Measurements from ENCODE around the gene HNRNPA0.

HNRNPA0 gene

GRCh38 chr5:137796279-137796678 lies 42.1 kb upstream of the HNRNPA0 start:
- H3K27me3 ChIP-seq (ENCODE audit: low read length): no peaks in the 10 kb centered on the region
- no peak overlapping the region for H3K4me2 ChIP-seq (ENCODE audit: low read depth, low read length, poor library complexity, severe bottlenecking)
- no peak overlapping the region for H3K4me3 ChIP-seq (ENCODE audit: insufficient read depth, low read length, poor library complexity, severe bottlenecking)
- no peak overlapping the region for H2AFZ ChIP-seq (ENCODE audit: low read depth, low read length, severe bottlenecking)
- H3K79me2 ChIP-seq (ENCODE audit: insufficient read depth, low read length): no peaks in the 10 kb centered on the region
- no peaks in the 10 kb centered on the region for H3K9me2 ChIP-seq (replicated peaks; ENCODE audit: insufficient read depth, low read length)
- no peaks in the 10 kb centered on the region for H3K36me3 ChIP-seq (ENCODE audit: low read length)
- H3K27ac ChIP-seq (ENCODE audit: low read depth, low read length): no peak overlapping the region
- H3F3A ChIP-seq (ENCODE audit: insufficient read depth): no peaks in the 10 kb centered on the region
- H4K20me1 ChIP-seq (ENCODE audit: low read depth, low read length): no peaks in the 10 kb centered on the region
- H3K9ac ChIP-seq (ENCODE audit: low read length): no peak overlapping the region
- no peaks in the 10 kb centered on the region for H3K9me3 ChIP-seq (ENCODE audit: insufficient read depth, low read length)
- TF ChIP-seq, protein P1, sequence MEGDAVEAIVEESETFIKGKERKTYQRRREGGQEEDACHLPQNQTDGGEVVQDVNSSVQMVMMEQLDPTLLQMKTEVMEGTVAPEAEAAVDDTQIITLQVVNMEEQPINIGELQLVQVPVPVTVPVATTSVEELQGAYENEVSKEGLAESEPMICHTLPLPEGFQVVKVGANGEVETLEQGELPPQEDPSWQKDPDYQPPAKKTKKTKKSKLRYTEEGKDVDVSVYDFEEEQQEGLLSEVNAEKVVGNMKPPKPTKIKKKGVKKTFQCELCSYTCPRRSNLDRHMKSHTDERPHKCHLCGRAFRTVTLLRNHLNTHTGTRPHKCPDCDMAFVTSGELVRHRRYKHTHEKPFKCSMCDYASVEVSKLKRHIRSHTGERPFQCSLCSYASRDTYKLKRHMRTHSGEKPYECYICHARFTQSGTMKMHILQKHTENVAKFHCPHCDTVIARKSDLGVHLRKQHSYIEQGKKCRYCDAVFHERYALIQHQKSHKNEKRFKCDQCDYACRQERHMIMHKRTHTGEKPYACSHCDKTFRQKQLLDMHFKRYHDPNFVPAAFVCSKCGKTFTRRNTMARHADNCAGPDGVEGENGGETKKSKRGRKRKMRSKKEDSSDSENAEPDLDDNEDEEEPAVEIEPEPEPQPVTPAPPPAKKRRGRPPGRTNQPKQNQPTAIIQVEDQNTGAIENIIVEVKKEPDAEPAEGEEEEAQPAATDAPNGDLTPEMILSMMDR (IDR thresholded peaks at IDR 0.05; ENCODE audit: insufficient read depth, low read length, poor library complexity, severe bottlenecking): no peak
- TF ChIP-seq EZH2phosphoT487 (conservative IDR thresholded peaks at IDR 0.05; ENCODE audit: low read length): no peak

- H3K9me2 ChIP-seq (replicated peaks; ENCODE audit: insufficient read depth, low read length): no peaks in the 10 kb centered on the region
- H3K9me3 ChIP-seq (ENCODE audit: insufficient read depth, low read length): no peaks in the 10 kb centered on the region
- no peaks in the 10 kb centered on the region for H4K20me1 ChIP-seq (ENCODE audit: low read depth, low read length)
- H3K4me3 ChIP-seq (ENCODE audit: insufficient read depth, low read length, poor library complexity, severe bottlenecking): no peak overlapping the region
- no peaks in the 10 kb centered on the region for H3K79me2 ChIP-seq (ENCODE audit: insufficient read depth, low read length)
- H2AFZ ChIP-seq (ENCODE audit: low read depth, low read length, severe bottlenecking): no peak overlapping the region
- H3K36me3 ChIP-seq (ENCODE audit: low read length): no peaks in the 10 kb centered on the region
- no peak overlapping the region for H3K27ac ChIP-seq (ENCODE audit: low read depth, low read length)
- TF ChIP-seq EZH2phosphoT487 (conservative IDR thresholded peaks at IDR 0.05; ENCODE audit: low read length): no peak
- TF ChIP-seq, protein P1 (IDR thresholded peaks at IDR 0.05; ENCODE audit: insufficient read depth, low read length, poor library complexity, severe bottlenecking): no peak
- H3K9ac ChIP-seq (ENCODE audit: low read length): no peak overlapping the region
- H3K27me3 ChIP-seq (ENCODE audit: low read length): no peaks in the 10 kb centered on the region
- H3F3A ChIP-seq (ENCODE audit: insufficient read depth): no peaks in the 10 kb centered on the region
- H3K4me2 ChIP-seq (ENCODE audit: low read depth, low read length, poor library complexity, severe bottlenecking): no peak overlapping the region
Measured at GRCh38 chr5:137794863-137795262, 40.7 kb upstream of the HNRNPA0 start.

- no peaks in the 10 kb centered on the region for H3K27me3 ChIP-seq (ENCODE audit: low read length)
- no peak overlapping the region for H3K27ac ChIP-seq (ENCODE audit: low read depth, low read length)
- no peaks in the 10 kb centered on the region for H3K79me2 ChIP-seq (ENCODE audit: insufficient read depth, low read length)
- no peak overlapping the region for H3K4me2 ChIP-seq (ENCODE audit: low read depth, low read length, poor library complexity, severe bottlenecking)
- H3K4me3 ChIP-seq (ENCODE audit: insufficient read depth, low read length, poor library complexity, severe bottlenecking): no peak overlapping the region
- no peaks in the 10 kb centered on the region for H3K9me2 ChIP-seq (replicated peaks; ENCODE audit: insufficient read depth, low read length)
- TF ChIP-seq, protein P1 (IDR thresholded peaks at IDR 0.05; ENCODE audit: insufficient read depth, low read length, poor library complexity, severe bottlenecking): no peak
- TF ChIP-seq EZH2phosphoT487 (conservative IDR thresholded peaks at IDR 0.05; ENCODE audit: low read length): no peak
- no peaks in the 10 kb centered on the region for H3K36me3 ChIP-seq (ENCODE audit: low read length)
- H3K9me3 ChIP-seq (ENCODE audit: insufficient read depth, low read length): no peaks in the 10 kb centered on the region
- no peaks in the 10 kb centered on the region for H4K20me1 ChIP-seq (ENCODE audit: low read depth, low read length)
- no peaks in the 10 kb centered on the region for H3F3A ChIP-seq (ENCODE audit: insufficient read depth)
- no peak overlapping the region for H2AFZ ChIP-seq (ENCODE audit: low read depth, low read length, severe bottlenecking)
- H3K9ac ChIP-seq (ENCODE audit: low read length): no peak overlapping the region
Measured at GRCh38 chr5:137792303-137792702, 38.1 kb upstream of the HNRNPA0 start.
